SIG-M5 treated with dmso at 0.1 percent for 504 hours (cell line): ENCODE results near the gene LIMK2.

Source experiments
- DNase-seq: peaks from one replicate; lab custom pipeline; 2025; ENCODE audit not compliant: unreplicated experiment; lab: John Stamatoyannopoulos, UW

Gene LIMK2

GRCh38 chr22:31271026-31271425 lies 58.9 kb downstream of the LIMK2 start:
- no peak for DNase-seq

GRCh38 chr22:31271485-31271884 lies 59.4 kb downstream of the LIMK2 start:
- DNase-seq, result no peak

- peak; percentile 22 for DNase-seq
Measured at GRCh38 chr22:31272522-31273446, 60.7 kb downstream of the LIMK2 start.

GRCh38 chr22:31274017-31274416 lies 61.9 kb downstream of the LIMK2 start:
- no peak for DNase-seq

- DNase-seq, result no peak
Measured at GRCh38 chr22:31275018-31275417, 62.9 kb downstream of the LIMK2 start.

- no peak for DNase-seq
Measured at GRCh38 chr22:31275576-31275975, 63.5 kb downstream of the LIMK2 start.

- DNase-seq, result no peak
Measured at GRCh38 chr22:31276426-31277167, 64.5 kb downstream of the LIMK2 start.

- no peak for DNase-seq
Measured at GRCh38 chr22:31277741-31278140, 65.6 kb downstream of the LIMK2 start.

- DNase-seq, result no peak
Measured at GRCh38 chr22:31278151-31278621, 66.1 kb downstream of the LIMK2 start.

GRCh38 chr22:31278626-31279326 lies 66.7 kb downstream of the LIMK2 start:
- no peak for DNase-seq

GRCh38 chr22:31279327-31279669 lies 67.2 kb downstream of the LIMK2 start:
- DNase-seq, result no peak

GRCh38 chr22:31279821-31280505 lies 67.9 kb downstream of the LIMK2 start:
- no peak for DNase-seq

GRCh38 chr22:31281733-31282132 lies 69.6 kb downstream of the LIMK2 start:
- no peak for DNase-seq

GRCh38 chr22:31282748-31283468 lies 70.8 kb downstream of the LIMK2 start:
- DNase-seq, result no peak

GRCh38 chr22:31284281-31285155 lies 72.4 kb downstream of the LIMK2 start:
- no peak for DNase-seq

GRCh38 chr22:31286360-31287255 lies 74.5 kb downstream of the LIMK2 start:
- DNase-seq, result no peak

GRCh38 chr22:31287818-31288495 lies 75.9 kb downstream of the LIMK2 start:
- peak; percentile 17 for DNase-seq
